GM19043 (cell line): ENCODE data around the gene MARCHF9.

ENCODE experiments used
- ATAC-seq: cut with Tn5 transposase; IDR thresholded peaks from one replicate; pipeline ENCODE4 v1.9.1; 2021; ENCODE audit warnings: low read depth; ENCODE audit not compliant: unreplicated experiment

The MARCHF9 gene

GRCh38 chr12:57793920-57794319, 39.0 kb downstream of the MARCHF9 start:
- ATAC-seq = no peak

- ATAC-seq = no peak
Observed at GRCh38 chr12:57795354-57795753, 40.5 kb downstream of the MARCHF9 start.

GRCh38 chr12:57796996-57797395, 42.1 kb downstream of the MARCHF9 start:
- no peak for ATAC-seq

DNA sequence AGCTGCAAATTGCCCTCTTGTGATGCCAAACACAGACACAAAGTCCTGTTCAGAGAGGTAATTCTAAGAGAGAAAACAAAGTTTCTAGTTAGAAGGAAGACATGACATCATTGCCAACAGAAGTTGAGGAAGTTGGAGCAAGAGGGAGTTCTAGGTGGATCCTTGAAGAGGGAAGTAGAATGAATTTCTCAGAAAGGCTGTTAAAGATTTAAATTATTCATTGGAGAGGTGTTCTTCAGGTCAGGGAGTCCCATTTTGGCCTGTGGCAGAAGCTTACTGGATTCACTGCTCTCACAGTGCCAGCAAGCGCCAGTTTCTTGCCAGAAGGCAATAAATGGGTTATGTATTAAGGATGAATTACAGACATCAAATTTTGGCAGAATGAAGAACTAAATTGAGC, 43.0 kb downstream of the MARCHF9 start:
- no peak for ATAC-seq

DNA sequence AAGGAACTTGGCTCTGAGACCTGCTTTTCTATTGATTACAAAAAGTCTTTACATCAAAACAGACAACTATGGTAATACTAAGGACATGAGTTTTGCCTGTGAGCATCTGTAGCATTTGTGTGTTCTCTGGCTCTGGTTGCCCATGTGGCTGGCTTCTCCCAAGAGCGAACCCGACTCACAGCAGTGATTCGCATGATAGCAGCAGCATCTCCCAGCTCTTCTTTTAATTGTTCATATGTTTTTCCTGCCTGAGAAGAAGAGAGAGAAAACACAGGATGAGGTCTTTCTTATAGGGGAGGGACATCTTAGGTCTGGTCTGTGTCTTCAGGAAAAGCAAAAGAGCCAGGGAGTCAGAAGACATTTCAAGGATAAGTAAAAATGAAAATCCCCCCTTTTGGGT, 46.1 kb downstream of the MARCHF9 start:
- no peak for ATAC-seq

DNA sequence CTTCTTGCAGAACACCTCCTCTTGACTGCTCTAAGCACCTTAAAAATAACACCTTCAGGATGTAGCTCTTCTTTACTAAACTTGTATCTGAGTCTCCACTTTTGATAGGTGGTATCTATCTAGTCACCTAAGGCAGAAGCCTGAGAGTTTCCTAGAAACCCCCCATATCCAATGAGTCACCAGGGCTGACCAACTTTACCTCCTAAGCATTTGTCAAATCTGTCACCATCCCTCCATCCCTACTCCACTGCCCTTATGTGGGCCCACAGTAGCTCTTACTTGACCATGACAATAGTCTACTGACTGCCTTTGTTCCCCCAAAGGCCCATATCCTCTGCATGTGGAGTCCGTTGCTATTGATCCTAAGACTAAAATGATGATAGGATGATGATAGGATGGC, 47.7 kb downstream of the MARCHF9 start:
- ATAC-seq = no peak

DNA sequence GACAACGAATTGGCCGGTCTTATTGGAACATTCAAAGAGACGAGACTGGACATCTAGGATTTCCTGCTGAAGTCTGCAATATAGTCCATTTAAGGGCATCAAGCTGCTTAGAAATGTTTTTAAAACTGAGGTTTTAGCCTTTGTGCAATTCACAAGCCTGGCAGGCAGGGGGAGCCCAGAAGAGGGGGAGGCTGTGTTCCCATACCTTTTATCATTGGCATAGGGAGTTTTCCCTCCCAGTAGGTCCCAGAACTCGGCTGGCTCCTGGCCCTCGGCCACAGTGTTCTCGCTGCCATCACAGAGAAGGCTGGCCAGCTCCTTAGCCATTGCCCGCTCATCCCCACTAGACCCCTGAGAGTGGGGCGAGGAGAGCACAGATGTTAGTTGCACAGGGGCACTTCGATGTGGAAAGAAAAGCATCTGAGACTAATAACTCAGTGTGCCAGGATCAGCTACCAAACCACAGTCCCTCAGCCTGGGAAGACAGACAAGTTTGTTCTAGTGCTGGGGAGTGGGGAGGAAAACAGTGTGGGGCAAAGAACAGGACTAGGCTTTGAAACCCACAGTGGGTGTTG, 48.5 kb downstream of the MARCHF9 start:
- ATAC-seq = no peak

DNA sequence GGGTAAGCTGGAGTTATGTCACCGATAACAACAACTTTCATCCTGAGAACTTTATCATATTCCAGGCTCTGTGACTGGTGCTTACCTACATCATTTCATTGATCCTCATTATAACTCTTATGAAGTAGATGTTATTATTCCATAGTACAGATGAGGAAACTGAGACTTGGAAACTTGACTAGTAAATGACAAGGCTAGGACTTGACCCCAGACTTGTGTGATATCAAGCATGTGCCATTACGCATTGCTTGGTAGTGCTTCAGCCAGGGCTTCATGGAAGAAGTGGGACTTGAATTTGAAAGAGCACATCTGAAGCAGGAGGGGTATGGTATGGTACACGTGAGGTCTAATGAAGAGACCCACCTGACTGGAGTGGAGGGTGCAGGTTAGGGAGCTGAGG, 51.8 kb downstream of the MARCHF9 start:
- ATAC-seq = no peak

GRCh38 chr12:57807285-57807684, 52.4 kb downstream of the MARCHF9 start:
- no peak for ATAC-seq

- ATAC-seq = no peak
Observed at GRCh38 chr12:57808351-57808750, 53.4 kb downstream of the MARCHF9 start.

DNA sequence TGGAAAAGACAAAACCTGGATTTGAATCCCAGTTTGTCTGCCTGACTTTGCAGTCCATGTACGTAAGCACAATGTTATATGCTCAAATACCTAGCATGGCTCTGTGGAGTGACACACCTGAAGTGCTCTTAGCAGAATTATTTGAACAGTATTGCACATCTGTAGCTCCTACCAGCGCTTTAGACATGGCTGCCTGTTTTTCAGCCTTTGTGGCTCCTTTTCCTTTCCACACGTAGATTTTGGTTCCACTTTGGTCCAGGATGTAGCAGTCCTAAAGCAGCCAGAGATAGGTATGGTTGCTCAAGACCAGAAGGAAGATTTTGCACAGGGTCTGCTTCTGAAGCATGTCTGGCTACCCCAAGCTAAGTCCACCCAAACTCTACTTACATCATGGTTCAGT, 54.5 kb downstream of the MARCHF9 start:
- no peak for ATAC-seq
